ENCODE data around the gene PDE1A.

The PDE1A gene

DNA sequence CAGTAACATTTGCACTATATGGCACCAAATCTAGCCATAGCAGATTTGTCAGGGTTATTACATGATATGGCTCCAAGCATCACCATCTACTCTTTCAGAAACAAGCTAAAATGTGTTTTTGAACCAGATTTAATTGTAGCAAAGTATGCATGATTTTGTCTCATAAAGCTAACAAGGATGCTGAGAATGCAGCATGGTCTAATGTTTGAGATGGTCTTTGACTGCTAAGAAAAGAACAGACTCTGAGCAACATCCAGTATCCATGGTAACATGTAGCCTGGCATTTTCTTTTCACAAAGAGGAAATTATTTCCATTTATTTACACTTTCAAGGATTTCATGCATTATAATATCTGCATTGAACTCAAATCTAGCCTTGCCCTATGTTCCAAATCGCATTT is 206.5 kb downstream of the PDE1A start:
- Mint-ChIP-seq H3K4me1 (no peaks in the 10 kb centered on the region), H3K36me3 (ENCODE audit: low read depth) (no peaks in the 10 kb centered on the region), H3K27me3 (ENCODE audit: low read depth, poor library complexity) (peaks cover 3% of the 10 kb centered on the region), H3K27ac (no peak overlapping the region), H3K4me3 (no peak overlapping the region), H3K9me3 (no peaks in the 10 kb centered on the region)
- no peak for DNase-seq
- no peak for TF ChIP-seq CTCF (IDR thresholded peaks at IDR 0.05)

GRCh38 chr2:182210669-182211068 is 216.2 kb downstream of the PDE1A start:
- Mint-ChIP-seq H3K27ac (no peak overlapping the region), H3K4me1 (no peaks in the 10 kb centered on the region), H3K27me3 (ENCODE audit: low read depth, poor library complexity) (no peaks in the 10 kb centered on the region), H3K4me3 (no peak overlapping the region), H3K9me3 (peaks cover 3% of the 10 kb centered on the region), H3K36me3 (ENCODE audit: low read depth) (no peaks in the 10 kb centered on the region)
- no peak for TF ChIP-seq CTCF (IDR thresholded peaks at IDR 0.05)
- DNase-seq, result no peak

DNA sequence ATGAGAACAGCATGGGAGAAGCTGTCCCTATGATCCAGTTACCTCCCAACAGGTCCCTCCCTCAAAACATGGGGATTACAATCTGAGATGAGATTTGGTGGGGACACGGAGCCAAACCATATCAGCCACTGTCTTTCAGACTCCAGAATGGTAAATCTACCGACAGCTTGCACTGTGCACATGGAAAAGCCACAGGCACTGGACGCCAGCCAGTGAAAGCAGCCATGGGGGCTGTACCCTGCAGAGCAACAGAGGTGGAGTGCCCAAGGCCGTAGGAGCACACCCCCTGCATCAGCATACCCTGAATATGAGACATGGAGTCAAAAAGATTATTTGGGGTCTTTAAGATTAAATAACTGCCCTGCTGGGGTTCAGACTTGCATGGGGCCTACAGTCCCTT is 218.4 kb downstream of the PDE1A start:
- TF ChIP-seq CTCF (IDR thresholded peaks at IDR 0.05), result no peak
- no peak for DNase-seq
- H3K4me3 Mint-ChIP-seq, result no peak overlapping the region
- H3K27ac Mint-ChIP-seq, result no peak overlapping the region
- H3K36me3 Mint-ChIP-seq (ENCODE audit: low read depth), result no peaks in the 10 kb centered on the region
- no peaks in the 10 kb centered on the region for H3K4me1 Mint-ChIP-seq
- no peaks in the 10 kb centered on the region for H3K27me3 Mint-ChIP-seq (ENCODE audit: low read depth, poor library complexity)
- peaks cover 3% of the 10 kb centered on the region for H3K9me3 Mint-ChIP-seq

GRCh38 chr2:182207049-182207746 is 219.6 kb downstream of the PDE1A start:
- no peaks in the 10 kb centered on the region for H3K27me3 Mint-ChIP-seq (ENCODE audit: low read depth, poor library complexity)
- H3K4me1 Mint-ChIP-seq, result no peaks in the 10 kb centered on the region
- no peak overlapping the region for H3K27ac Mint-ChIP-seq
- no peak for TF ChIP-seq CTCF (IDR thresholded peaks at IDR 0.05)
- no peaks in the 10 kb centered on the region for H3K36me3 Mint-ChIP-seq (ENCODE audit: low read depth)
- DNase-seq, result no peak
- H3K4me3 Mint-ChIP-seq, result no peak overlapping the region
- peaks cover 1% of the 10 kb centered on the region for H3K9me3 Mint-ChIP-seq

GRCh38 chr2:182197529-182197928 is 229.3 kb downstream of the PDE1A start:
- no peak for DNase-seq
- no peak overlapping the region for H3K4me3 Mint-ChIP-seq
- no peaks in the 10 kb centered on the region for H3K4me1 Mint-ChIP-seq
- H3K36me3 Mint-ChIP-seq (ENCODE audit: low read depth), result no peaks in the 10 kb centered on the region
- H3K27ac Mint-ChIP-seq, result no peak overlapping the region
- H3K27me3 Mint-ChIP-seq (ENCODE audit: low read depth, poor library complexity), result no peaks in the 10 kb centered on the region
- no peaks in the 10 kb centered on the region for H3K9me3 Mint-ChIP-seq
- TF ChIP-seq CTCF (IDR thresholded peaks at IDR 0.05), result no peak

DNA sequence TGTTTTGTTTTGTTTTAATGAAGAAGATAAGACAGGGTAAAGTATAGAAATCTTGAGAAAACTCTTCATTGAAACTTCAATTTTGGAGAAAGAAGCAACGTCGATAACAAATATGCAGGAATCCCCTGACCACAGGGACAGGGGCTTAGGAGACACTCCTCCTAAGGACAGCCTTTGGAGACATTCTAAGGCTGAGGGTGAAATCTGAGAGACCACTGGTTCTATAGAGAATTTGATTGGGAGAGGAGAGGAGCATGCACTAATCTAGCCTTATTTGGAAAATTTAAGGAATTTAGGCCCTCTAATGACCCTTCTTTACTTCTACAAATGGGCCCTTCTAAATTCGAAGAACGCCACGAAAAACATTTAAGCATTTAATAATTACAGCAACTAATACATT is 233.5 kb downstream of the PDE1A start:
- no peak for TF ChIP-seq CTCF (IDR thresholded peaks at IDR 0.05)
- no peak for DNase-seq
- H3K36me3 Mint-ChIP-seq (ENCODE audit: low read depth), result no peaks in the 10 kb centered on the region
- no peaks in the 10 kb centered on the region for H3K27me3 Mint-ChIP-seq (ENCODE audit: low read depth, poor library complexity)
- H3K4me3 Mint-ChIP-seq, result no peak overlapping the region
- no peak overlapping the region for H3K27ac Mint-ChIP-seq
- no peaks in the 10 kb centered on the region for H3K9me3 Mint-ChIP-seq
- no peaks in the 10 kb centered on the region for H3K4me1 Mint-ChIP-seq
